Suprapubic skin (tissue), 4 donors: ENCODE measurements around the gene GAK. TPM values are rescaled to one million over a fixed set of nuclear protein-coding genes. Genes with fewer than 3 reads are reported as not detected.
A peak's percentile ranks its signal among the peaks of the same experiment; 100 is the strongest.

Source experiments
- DNase-seq, 2 donors: peaks; one replicate each; pipeline ENCODE4 v3.0.0-alpha.2; 2019; ENCODE audit warnings: low spot score in 2 of 2
- H3K27ac ChIP-seq: fragments of 200-600 bp; sonication (generic); one replicate; pipeline ENCODE4 v1.5.1; 2019
- H3K27me3 ChIP-seq: fragments of 200-600 bp; sonication (generic); one replicate; pipeline ENCODE4 v1.5.1; 2019
- H3K36me3 ChIP-seq: fragments of 200-600 bp; sonication (generic); one replicate; pipeline ENCODE4 v1.5.1; 2019
- H3K4me1 ChIP-seq: fragments of 200-600 bp; sonication (generic); one replicate; pipeline ENCODE4 v1.5.1; 2019
- H3K4me3 ChIP-seq: fragments of 200-600 bp; sonication (generic); one replicate; pipeline ENCODE4 v1.5.1; 2019; ENCODE audit warnings: mild to moderate bottlenecking
- H3K9me3 ChIP-seq: fragments of 200-600 bp; sonication (generic); one replicate; pipeline ENCODE4 v1.5.1; 2019
- CTCF ChIP-seq, 2 donors: fragments of 200-600 bp in 1 of 2; fragments of 450-650 bp in 1 of 2; sonication (generic) in 1 of 2; IDR thresholded peaks; one replicate each; pipeline ENCODE4 v1.5.1; 2016 to 2019; ENCODE audit warnings: antibody characterized with exemption in 2 of 2, mild to moderate bottlenecking in 1 of 2, moderate library complexity in 1 of 2
- EP300 ChIP-seq: sonication (generic); formaldehyde crosslinking; IDR thresholded peaks from one replicate; pipeline ENCODE4 v1.6.1; 2017; ENCODE audit warnings: antibody characterized with exemption
- POLR2A ChIP-seq, 2 donors: fragments of 450-650 bp; IDR thresholded peaks; one replicate each; pipeline ENCODE4 v1.6.1; 2017; ENCODE audit warnings: antibody characterized with exemption in 2 of 2, mild to moderate bottlenecking in 2 of 2, moderate library complexity in 2 of 2
- POLR2AphosphoS5 ChIP-seq, 3 donors: sonication (generic); formaldehyde crosslinking; IDR thresholded peaks; one replicate each; pipeline ENCODE4 v1.6.1; 2017; ENCODE audit warnings: antibody characterized with exemption in 3 of 3
- WGBS: methylation state at CpG from one replicate; pipeline ENCODE4 v1.1.5; 2018; 5-methylcytosine and 5-hydroxymethylcytosine counted together
- total RNA-seq, 4 donors: library from RNA; depleted of rRNA; stranded (reverse); fragments of >200 nt; gene quantifications; one replicate each; pipeline ENCODE4 v1.1.0, GENCODE V29; 2016

Gene GAK
- total RNA-seq, 4 donors from 2014 or later = 108 to 166 (median 132) TPM

GRCh38 chr4:850323-850945 is 81.7 kb downstream of the GAK start:
- peak in 1 of 2 donors; percentile 55 for DNase-seq
- peaks cover 4% of the 10 kb centered on the region for H3K4me1 ChIP-seq
- no peaks in the 10 kb centered on the region for H3K27me3 ChIP-seq
- H3K36me3 ChIP-seq = peaks cover 56% of the 10 kb centered on the region
- 93% methylated on average over 3 of the region's 18 CpGs for WGBS
- no peak overlapping the region for H3K4me3 ChIP-seq
- no peak overlapping the region for H3K27ac ChIP-seq
- TF ChIP-seq CTCF (IDR thresholded peaks at IDR 0.05) (no peak), POLR2AphosphoS5 (IDR thresholded peaks at IDR 0.05) (no peak), EP300 (no peak), POLR2A (IDR thresholded peaks at IDR 0.05) (no peak)
- no peaks in the 10 kb centered on the region for H3K9me3 ChIP-seq

- Histone ChIP-seq H3K27ac (no peak overlapping the region), H3K4me1 (peaks cover 4% of the 10 kb centered on the region), H3K27me3 (no peaks in the 10 kb centered on the region), H3K36me3 (peaks cover 50% of the 10 kb centered on the region), H3K9me3 (no peaks in the 10 kb centered on the region), H3K4me3 (no peak overlapping the region)
- no peak for DNase-seq
- TF ChIP-seq CTCF (IDR thresholded peaks at IDR 0.05) (no peak), POLR2AphosphoS5 (IDR thresholded peaks at IDR 0.05) (no peak), POLR2A (IDR thresholded peaks at IDR 0.05) (no peak), EP300 (no peak)
- WGBS = 93% methylated on average over 3 of the region's 50 CpGs
These were observed 82.5 kb downstream of the GAK start for GRCh38 chr4:849478-850175.

- Histone ChIP-seq H3K4me3 (no peak overlapping the region), H3K36me3 (peaks cover 50% of the 10 kb centered on the region), H3K9me3 (no peaks in the 10 kb centered on the region), H3K4me1 (peaks cover 4% of the 10 kb centered on the region), H3K27ac (no peak overlapping the region), H3K27me3 (no peaks in the 10 kb centered on the region)
- no peak for TF ChIP-seq POLR2AphosphoS5 (IDR thresholded peaks at IDR 0.05)
- TF ChIP-seq POLR2A (IDR thresholded peaks at IDR 0.05) = no peak
- TF ChIP-seq EP300 = no peak
- TF ChIP-seq CTCF (IDR thresholded peaks at IDR 0.05) = no peak
- 79% methylated on average over 21 of the region's 27 CpGs for WGBS
- no peak for DNase-seq
These were observed 83.2 kb downstream of the GAK start for GRCh38 chr4:848803-849477.

GRCh38 chr4:848307-848691 is 83.8 kb downstream of the GAK start:
- Histone ChIP-seq H3K4me3 (no peak overlapping the region), H3K27ac (no peak overlapping the region), H3K36me3 (peaks cover 48% of the 10 kb centered on the region), H3K27me3 (no peaks in the 10 kb centered on the region), H3K4me1 (peaks cover 4% of the 10 kb centered on the region), H3K9me3 (no peaks in the 10 kb centered on the region)
- DNase-seq = no peak
- TF ChIP-seq CTCF (IDR thresholded peaks at IDR 0.05) = no peak
- no peak for TF ChIP-seq POLR2AphosphoS5 (IDR thresholded peaks at IDR 0.05)
- TF ChIP-seq POLR2A (IDR thresholded peaks at IDR 0.05) = no peak
- TF ChIP-seq EP300 = no peak
- 90% methylated on average over 16 of the region's 16 CpGs for whole genome bisulfite sequencing

GRCh38 chr4:845836-846251 is 86.3 kb downstream of the GAK start:
- no peak overlapping the region for H3K27ac ChIP-seq

More at GRCh38 chr4:845836-846251, 86.3 kb downstream of the GAK start:
- 46% methylated on average over 14 of the region's 14 CpGs for WGBS
- no peaks in the 10 kb centered on the region for H3K9me3 ChIP-seq
- peaks cover 4% of the 10 kb centered on the region for H3K4me1 ChIP-seq
- peaks cover 26% of the 10 kb centered on the region for H3K36me3 ChIP-seq
- TF ChIP-seq EP300 (no peak), POLR2A (IDR thresholded peaks at IDR 0.05) (no peak), POLR2AphosphoS5 (IDR thresholded peaks at IDR 0.05) (no peak)
- no peak overlapping the region for H3K4me3 ChIP-seq
- H3K27me3 ChIP-seq = no peaks in the 10 kb centered on the region
- no peak for DNase-seq
